K562 (cell line): ENCODE results near the gene PPP1R15B. TPM values are rescaled to one million over a fixed set of nuclear protein-coding genes. Genes with fewer than 3 reads are reported as not detected.
A peak's percentile ranks its signal among the peaks of the same experiment; 100 is the strongest.

ENCODE experiments used
- CBFA2T2 ChIP-seq: fragments of 450-650 bp; conservative IDR thresholded peaks from 2 replicates; pipeline ENCODE4 v1.6.1; 2017; ENCODE audit warnings: mild to moderate bottlenecking
- CCNT2 ChIP-seq: IDR thresholded peaks from 2 replicates; pipeline ENCODE4 v1.6.1; 2011; ENCODE audit warnings: borderline replicate concordance, low read depth, mild to moderate bottlenecking, moderate library complexity, mixed read lengths, low read length; ENCODE audit not compliant: insufficient read length; ENCODE audit errors: extremely low read depth
- CREBBP ChIP-seq: IDR thresholded peaks from one replicate; pipeline ENCODE4 v1.6.1; 2012; ENCODE audit warnings: low read depth, mild to moderate bottlenecking, control low read depth, inconsistent platforms, low read length
- CREM ChIP-seq: IDR thresholded peaks from 2 replicates; pipeline ENCODE4 v1.6.1; 2014; ENCODE audit warnings: antibody characterized with exemption, low read depth
- EHMT2 ChIP-seq: fragments of 450-650 bp; IDR thresholded peaks from 2 replicates; pipeline ENCODE4 v1.6.1; 2018; ENCODE audit warnings: antibody characterized with exemption
- GATAD2A ChIP-seq: fragments of 450-650 bp; IDR thresholded peaks from 2 replicates; pipeline ENCODE4 v1.6.1; 2017
- HEY1 ChIP-seq: fragments of 250-450 bp; sonication (Bioruptor Pico); IDR thresholded peaks from 2 replicates; pipeline ENCODE4 v1.5.0; 2020; ENCODE audit warnings: mild to moderate bottlenecking, moderate library complexity, borderline replicate concordance
- JUN ChIP-seq, 2 experiments: sonication (generic) in 1 of 2; formaldehyde crosslinking in 1 of 2; IDR thresholded peaks; 2 replicates each; pipeline versions ENCODE4 v1.6.1 to v1.8.0; 2012 to 2022; ENCODE audit warnings: borderline replicate concordance in 2 of 2, mild to moderate bottlenecking in 2 of 2, improper control_type of control experiment in 1 of 2, low read depth in 1 of 2, low read length in 1 of 2, missing genetic modification reagents in 1 of 2
- KAT8 ChIP-seq: fragments of 450-650 bp; IDR thresholded peaks from 2 replicates; pipeline ENCODE4 v1.6.1; 2016; ENCODE audit warnings: low read depth, mild to moderate bottlenecking
- KDM4B ChIP-seq, 2 experiments: fragments of 450-650 bp in 1 of 2; sonication (generic) in 1 of 2; IDR thresholded peaks; 2 replicates each; pipeline ENCODE4 v1.6.1; 2016 to 2017; ENCODE audit warnings: borderline replicate concordance in 2 of 2, antibody characterized with exemption in 1 of 2, low read depth in 1 of 2, mild to moderate bottlenecking in 1 of 2
- NFYB ChIP-seq: IDR thresholded peaks from 2 replicates; pipeline ENCODE4 v1.6.1; 2011; ENCODE audit warnings: mild to moderate bottlenecking, moderate library complexity; ENCODE audit not compliant: insufficient read length; ENCODE audit errors: extremely low read depth
- NONO ChIP-seq, 2 experiments: fragments of 200-400 bp in 1 of 2; fragments of 450-650 bp in 1 of 2; formaldehyde crosslinking in 1 of 2; IDR thresholded peaks; 2 replicates each; pipeline ENCODE4 v1.6.1; 2017; ENCODE audit warnings: low read depth in 2 of 2, mild to moderate bottlenecking in 2 of 2, moderate library complexity in 2 of 2, low read length in 1 of 2
- PHF8 ChIP-seq: fragments of 200-600 bp; sonication (generic); IDR thresholded peaks from 2 replicates; pipeline ENCODE4 v1.6.1; 2012; ENCODE audit warnings: mixed run types, mild to moderate bottlenecking, inconsistent platforms, low read length, moderate library complexity, borderline replicate concordance
- POLR2AphosphoS2 ChIP-seq: IDR thresholded peaks from 2 replicates; pipeline ENCODE4 v1.6.1; 2012; ENCODE audit warnings: low read length, improper control_type of control experiment
- PYGO2 ChIP-seq: fragments of 450-650 bp; IDR thresholded peaks from 2 replicates; pipeline ENCODE4 v1.6.1; 2016; ENCODE audit warnings: mild to moderate bottlenecking, missing genetic modification characterization, moderate library complexity, missing compliant biosample characterization
- SMARCE1 ChIP-seq: fragments of 450-650 bp; IDR thresholded peaks from 2 replicates; pipeline ENCODE4 v1.7.1; 2016; ENCODE audit warnings: mild to moderate bottlenecking
- ZNF79 ChIP-seq: fragments of 250-450 bp; sonication (Bioruptor Pico); IDR thresholded peaks from 2 replicates; pipeline ENCODE4 v1.4.0; 2020; ENCODE audit warnings: low read depth, mild to moderate bottlenecking, moderate library complexity
- polyA plus RNA-seq, 8 experiments: library from polyadenylated mRNA; depleted of rRNA in 4 of 8; stranded (reverse) in 5 of 8; unstranded in 3 of 8; fragments of >200 nt; fragmentation: Nextera tagmentation in 2 of 8; fragmentation: Illumina TruSeq in 1 of 8; extraction: Ambion mirVana in 2 of 8; extraction: Trizol in 1 of 8; gene quantifications; 2 replicates each; pipeline versions ENCODE4 v1.2.1 to v1.2.3, GENCODE V29; 2011 to 2014; ENCODE audit warnings: inconsistent platforms in 1 of 8, missing spikeins in 1 of 8
- total RNA-seq, 7 experiments: library from RNA; depleted of rRNA in 6 of 7; stranded (reverse); fragments of >200 nt in 6 of 7; fragmentation: Illumina TruSeq in 2 of 7; extraction: Trizol in 2 of 7; gene quantifications; 2 replicates each; pipeline versions ENCODE4 v1.2.1 to v1.2.3, GENCODE V29; 2011 to 2021; ENCODE audit warnings: low replicate concordance in 1 of 7
- TF ChIP-seq, protein P1 (sequence below): sonication (generic); IDR thresholded peaks from 2 replicates; pipeline ENCODE4 v1.6.1; 2016
- TF ChIP-seq, protein P2 (sequence below): fragments of 450-650 bp; IDR thresholded peaks from 2 replicates; pipeline ENCODE4 v1.7.0; 2016; ENCODE audit warnings: borderline replicate concordance
- TF ChIP-seq, protein P3 (sequence below): fragments of 450-650 bp; conservative IDR thresholded peaks from 2 replicates; pipeline ENCODE4 v1.6.1; 2016; ENCODE audit warnings: missing genetic modification characterization, low read depth, mild to moderate bottlenecking, control low read depth, missing compliant biosample characterization
- TF ChIP-seq, protein P4 (sequence below): sonication (generic); formaldehyde crosslinking; IDR thresholded peaks from 2 replicates; pipeline ENCODE4 v1.8.0; 2022; ENCODE audit warnings: mild to moderate bottlenecking, missing genetic modification reagents

The PPP1R15B gene
- total and polyA plus RNA-seq, 9 of the 15 experiments (the other 6 are each of a cell fraction or from before 2014, with no cell fraction given), result 17.0 to 48.1 (median 30.8) TPM

DNA sequence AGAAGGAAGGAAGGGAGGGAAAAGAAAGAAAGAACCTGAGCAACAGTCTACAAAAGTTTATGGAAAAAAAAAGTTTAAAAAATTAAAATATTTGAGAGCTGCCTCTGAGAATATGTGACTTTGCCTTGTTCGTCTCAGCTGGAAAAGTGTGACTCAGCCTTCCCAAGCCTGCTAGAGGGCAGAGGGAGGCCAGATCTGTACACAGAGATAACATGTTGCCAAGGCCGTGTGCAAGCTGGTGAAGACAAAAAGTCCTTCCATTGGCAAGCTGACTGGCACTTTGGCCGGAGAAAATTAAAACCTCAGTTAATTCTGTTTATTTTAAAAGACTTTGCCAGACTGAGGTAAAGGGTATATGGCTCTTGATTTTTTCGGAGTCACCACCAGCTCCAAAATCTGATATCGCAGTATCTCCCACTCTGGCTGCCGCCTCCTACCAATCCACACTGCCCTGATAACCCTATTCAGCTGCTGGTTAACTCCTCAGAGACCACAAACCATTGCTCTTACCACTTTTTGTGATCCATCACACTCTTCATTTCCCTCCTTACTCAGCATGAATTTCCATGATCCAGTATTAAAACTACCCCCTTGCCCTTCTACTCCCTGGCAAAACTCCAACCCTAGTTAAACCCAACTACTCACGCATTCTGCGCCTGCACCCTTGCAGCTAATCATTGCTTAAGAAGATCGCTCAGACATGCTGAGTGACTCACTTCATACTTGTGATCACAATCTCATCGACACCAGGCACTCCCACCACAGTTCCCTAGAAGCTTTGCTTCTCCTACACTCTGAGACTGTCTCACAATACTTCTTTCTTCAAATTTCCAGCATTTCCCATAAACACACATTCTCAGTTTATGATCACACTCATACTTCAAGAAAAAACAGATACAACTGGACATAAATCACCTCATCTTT, 5.7 kb upstream of the PPP1R15B start (continued):
- TF ChIP-seq, protein P1, sequence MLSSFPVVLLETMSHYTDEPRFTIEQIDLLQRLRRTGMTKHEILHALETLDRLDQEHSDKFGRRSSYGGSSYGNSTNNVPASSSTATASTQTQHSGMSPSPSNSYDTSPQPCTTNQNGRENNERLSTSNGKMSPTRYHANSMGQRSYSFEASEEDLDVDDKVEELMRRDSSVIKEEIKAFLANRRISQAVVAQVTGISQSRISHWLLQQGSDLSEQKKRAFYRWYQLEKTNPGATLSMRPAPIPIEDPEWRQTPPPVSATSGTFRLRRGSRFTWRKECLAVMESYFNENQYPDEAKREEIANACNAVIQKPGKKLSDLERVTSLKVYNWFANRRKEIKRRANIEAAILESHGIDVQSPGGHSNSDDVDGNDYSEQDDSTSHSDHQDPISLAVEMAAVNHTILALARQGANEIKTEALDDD, result peak; percentile 98
- TF ChIP-seq CBFA2T2, result peak; percentile 66; the same call in 1 of the 2 replicates
- peak; percentile 68 for TF ChIP-seq EHMT2
- TF ChIP-seq CCNT2, result peak; percentile 97
- peak; percentile 94 for TF ChIP-seq JUN (IDR thresholded peaks at IDR 0.05; ENCODE audit: borderline replicate concordance, low read depth, low read length)
- TF ChIP-seq JUN (CRISPR knock-in tag; IDR thresholded peaks at IDR 0.05; ENCODE audit: borderline replicate concordance), result 0 out of 2 replicates have a peak, but pooled peaks have one; percentile 21
- TF ChIP-seq HEY1, result peak; percentile 67; the same call in 1 of the 2 replicates
- TF ChIP-seq KDM4B (IDR thresholded peaks at IDR 0.05; ENCODE audit: borderline replicate concordance in 2 of 2, low read depth in 1 of 2), result no peak
- no peak for TF ChIP-seq NFYB
- peak; percentile 72; the same call in 1 of the 2 replicates for TF ChIP-seq PYGO2 (tag)
- TF ChIP-seq, protein P2, sequence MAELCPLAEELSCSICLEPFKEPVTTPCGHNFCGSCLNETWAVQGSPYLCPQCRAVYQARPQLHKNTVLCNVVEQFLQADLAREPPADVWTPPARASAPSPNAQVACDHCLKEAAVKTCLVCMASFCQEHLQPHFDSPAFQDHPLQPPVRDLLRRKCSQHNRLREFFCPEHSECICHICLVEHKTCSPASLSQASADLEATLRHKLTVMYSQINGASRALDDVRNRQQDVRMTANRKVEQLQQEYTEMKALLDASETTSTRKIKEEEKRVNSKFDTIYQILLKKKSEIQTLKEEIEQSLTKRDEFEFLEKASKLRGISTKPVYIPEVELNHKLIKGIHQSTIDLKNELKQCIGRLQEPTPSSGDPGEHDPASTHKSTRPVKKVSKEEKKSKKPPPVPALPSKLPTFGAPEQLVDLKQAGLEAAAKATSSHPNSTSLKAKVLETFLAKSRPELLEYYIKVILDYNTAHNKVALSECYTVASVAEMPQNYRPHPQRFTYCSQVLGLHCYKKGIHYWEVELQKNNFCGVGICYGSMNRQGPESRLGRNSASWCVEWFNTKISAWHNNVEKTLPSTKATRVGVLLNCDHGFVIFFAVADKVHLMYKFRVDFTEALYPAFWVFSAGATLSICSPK, result peak; percentile 72; the same call in 1 of the 2 replicates
- no peak for TF ChIP-seq CREBBP
- TF ChIP-seq SMARCE1, result peak; percentile 98
- TF ChIP-seq, protein P3, sequence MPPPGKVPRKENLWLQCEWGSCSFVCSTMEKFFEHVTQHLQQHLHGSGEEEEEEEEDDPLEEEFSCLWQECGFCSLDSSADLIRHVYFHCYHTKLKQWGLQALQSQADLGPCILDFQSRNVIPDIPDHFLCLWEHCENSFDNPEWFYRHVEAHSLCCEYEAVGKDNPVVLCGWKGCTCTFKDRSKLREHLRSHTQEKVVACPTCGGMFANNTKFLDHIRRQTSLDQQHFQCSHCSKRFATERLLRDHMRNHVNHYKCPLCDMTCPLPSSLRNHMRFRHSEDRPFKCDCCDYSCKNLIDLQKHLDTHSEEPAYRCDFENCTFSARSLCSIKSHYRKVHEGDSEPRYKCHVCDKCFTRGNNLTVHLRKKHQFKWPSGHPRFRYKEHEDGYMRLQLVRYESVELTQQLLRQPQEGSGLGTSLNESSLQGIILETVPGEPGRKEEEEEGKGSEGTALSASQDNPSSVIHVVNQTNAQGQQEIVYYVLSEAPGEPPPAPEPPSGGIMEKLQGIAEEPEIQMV (tag), result peak; percentile 44; the same call in 1 of the 2 replicates
- TF ChIP-seq ZNF79, result no peak
- TF ChIP-seq GATAD2A, result peak; percentile 91
- TF ChIP-seq CREM, result peak; percentile 55
- TF ChIP-seq POLR2AphosphoS2, result no peak
- no peak for TF ChIP-seq KAT8
- no peak for TF ChIP-seq PHF8
- TF ChIP-seq, protein P4, sequence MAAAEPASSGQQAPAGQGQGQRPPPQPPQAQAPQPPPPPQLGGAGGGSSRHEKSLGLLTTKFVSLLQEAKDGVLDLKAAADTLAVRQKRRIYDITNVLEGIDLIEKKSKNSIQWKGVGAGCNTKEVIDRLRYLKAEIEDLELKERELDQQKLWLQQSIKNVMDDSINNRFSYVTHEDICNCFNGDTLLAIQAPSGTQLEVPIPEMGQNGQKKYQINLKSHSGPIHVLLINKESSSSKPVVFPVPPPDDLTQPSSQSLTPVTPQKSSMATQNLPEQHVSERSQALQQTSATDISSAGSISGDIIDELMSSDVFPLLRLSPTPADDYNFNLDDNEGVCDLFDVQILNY (CRISPR knock-in tag), result no peak
- 0 out of 4 replicates have a peak, but pooled peaks of 1 of the 2 experiments have one; percentile 10 for TF ChIP-seq NONO (IDR thresholded peaks at IDR 0.05; ENCODE audit: low read depth in 2 of 2, low read length in 1 of 2)
